HG02588 (cell line): ENCODE measurements around the gene SYNM.
"Not testable (repeated sequence)": the region's sequence is repeated elsewhere in the genome, so short reads cannot be mapped to it uniquely, and the experiment has no call there.

Experiments
- ATAC-seq: cut with Tn5 transposase; IDR thresholded peaks from one replicate; pipeline ENCODE4 v1.9.1; 2021; ENCODE audit warnings: mild to moderate bottlenecking, moderate library complexity; ENCODE audit not compliant: unreplicated experiment

The SYNM gene, protein sequence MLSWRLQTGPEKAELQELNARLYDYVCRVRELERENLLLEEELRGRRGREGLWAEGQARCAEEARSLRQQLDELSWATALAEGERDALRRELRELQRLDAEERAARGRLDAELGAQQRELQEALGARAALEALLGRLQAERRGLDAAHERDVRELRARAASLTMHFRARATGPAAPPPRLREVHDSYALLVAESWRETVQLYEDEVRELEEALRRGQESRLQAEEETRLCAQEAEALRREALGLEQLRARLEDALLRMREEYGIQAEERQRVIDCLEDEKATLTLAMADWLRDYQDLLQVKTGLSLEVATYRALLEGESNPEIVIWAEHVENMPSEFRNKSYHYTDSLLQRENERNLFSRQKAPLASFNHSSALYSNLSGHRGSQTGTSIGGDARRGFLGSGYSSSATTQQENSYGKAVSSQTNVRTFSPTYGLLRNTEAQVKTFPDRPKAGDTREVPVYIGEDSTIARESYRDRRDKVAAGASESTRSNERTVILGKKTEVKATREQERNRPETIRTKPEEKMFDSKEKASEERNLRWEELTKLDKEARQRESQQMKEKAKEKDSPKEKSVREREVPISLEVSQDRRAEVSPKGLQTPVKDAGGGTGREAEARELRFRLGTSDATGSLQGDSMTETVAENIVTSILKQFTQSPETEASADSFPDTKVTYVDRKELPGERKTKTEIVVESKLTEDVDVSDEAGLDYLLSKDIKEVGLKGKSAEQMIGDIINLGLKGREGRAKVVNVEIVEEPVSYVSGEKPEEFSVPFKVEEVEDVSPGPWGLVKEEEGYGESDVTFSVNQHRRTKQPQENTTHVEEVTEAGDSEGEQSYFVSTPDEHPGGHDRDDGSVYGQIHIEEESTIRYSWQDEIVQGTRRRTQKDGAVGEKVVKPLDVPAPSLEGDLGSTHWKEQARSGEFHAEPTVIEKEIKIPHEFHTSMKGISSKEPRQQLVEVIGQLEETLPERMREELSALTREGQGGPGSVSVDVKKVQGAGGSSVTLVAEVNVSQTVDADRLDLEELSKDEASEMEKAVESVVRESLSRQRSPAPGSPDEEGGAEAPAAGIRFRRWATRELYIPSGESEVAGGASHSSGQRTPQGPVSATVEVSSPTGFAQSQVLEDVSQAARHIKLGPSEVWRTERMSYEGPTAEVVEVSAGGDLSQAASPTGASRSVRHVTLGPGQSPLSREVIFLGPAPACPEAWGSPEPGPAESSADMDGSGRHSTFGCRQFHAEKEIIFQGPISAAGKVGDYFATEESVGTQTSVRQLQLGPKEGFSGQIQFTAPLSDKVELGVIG (N-terminal part only)

DNA sequence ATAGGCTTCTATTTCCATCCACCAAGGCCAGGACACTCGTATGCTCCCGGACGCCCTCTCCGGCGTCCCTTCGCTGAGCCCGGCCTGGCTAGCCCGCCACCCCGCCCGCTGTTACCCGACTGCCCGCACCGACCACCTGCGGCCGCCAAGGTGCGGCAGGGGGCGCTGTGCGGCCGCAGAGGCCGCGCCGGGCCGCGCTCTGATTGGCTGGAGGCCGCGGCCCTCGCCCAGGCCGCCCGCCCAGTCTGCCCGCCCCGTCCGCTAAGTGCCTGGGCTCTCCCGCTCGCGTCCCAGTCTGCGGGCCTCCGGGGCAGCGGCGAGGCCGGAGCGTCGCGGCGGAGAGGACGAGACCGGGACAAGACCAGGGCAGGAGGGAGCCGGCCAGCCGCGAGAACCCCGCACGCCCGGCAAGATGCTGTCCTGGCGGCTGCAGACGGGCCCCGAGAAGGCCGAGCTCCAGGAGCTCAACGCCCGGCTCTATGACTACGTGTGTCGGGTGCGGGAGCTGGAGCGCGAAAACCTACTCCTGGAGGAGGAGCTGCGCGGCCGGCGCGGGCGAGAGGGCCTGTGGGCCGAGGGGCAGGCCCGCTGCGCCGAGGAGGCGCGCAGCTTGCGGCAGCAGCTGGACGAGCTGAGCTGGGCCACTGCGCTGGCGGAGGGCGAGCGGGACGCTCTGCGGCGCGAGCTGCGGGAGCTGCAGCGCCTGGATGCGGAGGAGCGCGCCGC, at the start of gene SYNM:
TSS of gene SYNM (plus strand) at position 293 of the 726 bp plus-strand sequence. CDS start at position 413, 120 bp downstream.
- peak; percentile 71 for ATAC-seq

DNA sequence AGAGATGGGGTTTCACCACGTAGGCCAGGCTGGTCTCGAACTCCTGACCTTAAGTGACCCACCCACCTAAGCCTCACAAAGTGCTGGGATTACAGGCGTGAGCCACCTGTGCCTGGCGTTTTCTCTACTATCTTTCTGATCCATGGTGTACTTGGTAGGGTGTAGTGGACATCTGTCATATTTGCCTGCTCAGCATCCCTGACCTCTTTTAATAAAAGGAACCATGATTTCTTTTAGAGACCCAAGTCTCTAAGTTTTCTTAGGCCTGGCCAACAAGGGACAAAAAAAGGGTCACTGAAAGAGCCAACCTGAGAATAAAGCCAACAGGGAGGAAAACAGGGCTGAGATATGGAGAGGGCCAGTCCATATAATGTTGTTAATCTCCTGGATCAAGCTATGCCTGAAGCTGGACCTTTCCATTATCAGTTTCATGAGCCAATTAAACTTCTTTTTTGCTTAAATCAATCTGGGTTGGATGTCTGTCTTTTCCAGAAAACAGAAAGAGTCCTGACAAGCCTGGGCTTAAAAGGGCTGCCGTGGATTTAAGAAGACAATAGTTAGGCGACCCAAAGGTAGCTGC, 49.2 kb upstream of the SYNM start:
- ATAC-seq = no peak

DNA sequence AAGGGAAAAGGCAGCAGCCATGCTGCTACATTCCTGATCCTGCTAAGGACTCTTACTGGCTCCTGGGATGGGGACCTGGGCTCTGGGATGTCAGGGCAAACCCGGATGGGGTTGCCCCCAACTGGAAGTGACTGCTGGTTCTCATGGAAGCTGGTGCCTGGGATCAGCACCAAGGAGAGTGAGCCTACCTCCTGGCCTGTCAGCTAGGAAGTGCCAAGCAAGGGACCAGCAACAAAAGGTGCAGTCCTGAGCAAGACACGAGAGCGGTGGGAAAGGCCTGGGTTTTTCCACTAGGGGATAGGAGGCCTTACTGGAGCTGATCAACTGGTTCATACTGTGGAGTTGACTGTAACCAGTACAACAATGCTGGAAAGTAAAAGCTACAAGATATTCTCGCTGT, 47.9 kb upstream of the SYNM start:
- no peak for ATAC-seq

DNA sequence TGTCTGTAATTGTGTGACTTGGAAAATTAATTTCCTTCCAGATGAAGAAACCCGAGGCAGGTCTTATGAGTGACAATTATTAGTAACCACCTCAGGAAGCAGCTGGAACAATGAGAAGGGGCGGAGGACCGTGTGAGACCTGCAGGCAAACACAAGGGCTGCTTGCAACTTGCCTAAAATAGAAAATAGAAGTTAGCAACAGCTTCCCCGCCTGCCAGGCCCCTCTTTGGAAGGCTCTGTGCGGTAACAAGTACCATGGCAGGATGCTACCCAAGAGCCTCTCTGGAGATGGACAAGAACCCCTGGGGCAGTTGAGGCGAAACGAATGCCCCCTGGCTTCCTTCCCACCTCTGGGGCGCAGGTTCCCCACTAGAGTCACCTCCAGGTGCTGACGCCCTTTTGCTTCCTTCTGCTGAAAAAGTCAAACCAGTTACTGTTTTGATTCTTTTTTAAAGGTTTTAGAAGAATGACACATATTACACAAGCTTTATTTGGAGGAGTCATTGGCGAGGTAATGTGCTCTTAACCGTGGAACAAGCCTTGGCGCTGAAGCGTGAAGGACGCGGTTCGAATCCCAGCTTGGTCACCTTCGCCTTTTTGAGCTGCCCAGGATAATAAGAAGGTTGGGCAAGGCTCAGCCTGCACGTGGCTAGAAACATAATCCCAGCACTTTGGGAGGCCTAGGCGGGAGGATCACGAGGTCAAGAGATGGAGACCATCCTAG, 47.0 kb upstream of the SYNM start:
- no peak for ATAC-seq

DNA sequence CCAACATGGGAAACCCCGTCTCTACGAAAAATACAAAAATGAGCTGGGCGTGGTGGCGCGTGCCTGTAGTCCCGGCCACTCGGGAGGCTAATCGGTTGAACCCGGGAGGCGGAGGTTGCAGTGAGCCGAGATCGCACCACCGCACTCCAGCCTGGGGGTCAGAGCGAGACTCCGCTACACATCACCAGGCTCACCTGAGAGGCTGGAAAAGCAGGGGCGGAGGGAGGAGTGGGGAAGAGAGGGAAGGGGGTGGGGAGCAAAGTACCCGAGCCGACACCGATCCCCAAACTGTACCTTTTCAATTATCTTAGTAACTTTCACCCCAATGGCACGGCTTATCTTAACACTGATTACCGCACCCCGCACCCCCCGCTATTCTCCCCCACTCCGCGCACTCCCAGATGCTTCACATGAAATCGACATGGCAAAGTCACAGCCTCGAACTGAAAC, 46.4 kb upstream of the SYNM start:
- ATAC-seq = no peak

DNA sequence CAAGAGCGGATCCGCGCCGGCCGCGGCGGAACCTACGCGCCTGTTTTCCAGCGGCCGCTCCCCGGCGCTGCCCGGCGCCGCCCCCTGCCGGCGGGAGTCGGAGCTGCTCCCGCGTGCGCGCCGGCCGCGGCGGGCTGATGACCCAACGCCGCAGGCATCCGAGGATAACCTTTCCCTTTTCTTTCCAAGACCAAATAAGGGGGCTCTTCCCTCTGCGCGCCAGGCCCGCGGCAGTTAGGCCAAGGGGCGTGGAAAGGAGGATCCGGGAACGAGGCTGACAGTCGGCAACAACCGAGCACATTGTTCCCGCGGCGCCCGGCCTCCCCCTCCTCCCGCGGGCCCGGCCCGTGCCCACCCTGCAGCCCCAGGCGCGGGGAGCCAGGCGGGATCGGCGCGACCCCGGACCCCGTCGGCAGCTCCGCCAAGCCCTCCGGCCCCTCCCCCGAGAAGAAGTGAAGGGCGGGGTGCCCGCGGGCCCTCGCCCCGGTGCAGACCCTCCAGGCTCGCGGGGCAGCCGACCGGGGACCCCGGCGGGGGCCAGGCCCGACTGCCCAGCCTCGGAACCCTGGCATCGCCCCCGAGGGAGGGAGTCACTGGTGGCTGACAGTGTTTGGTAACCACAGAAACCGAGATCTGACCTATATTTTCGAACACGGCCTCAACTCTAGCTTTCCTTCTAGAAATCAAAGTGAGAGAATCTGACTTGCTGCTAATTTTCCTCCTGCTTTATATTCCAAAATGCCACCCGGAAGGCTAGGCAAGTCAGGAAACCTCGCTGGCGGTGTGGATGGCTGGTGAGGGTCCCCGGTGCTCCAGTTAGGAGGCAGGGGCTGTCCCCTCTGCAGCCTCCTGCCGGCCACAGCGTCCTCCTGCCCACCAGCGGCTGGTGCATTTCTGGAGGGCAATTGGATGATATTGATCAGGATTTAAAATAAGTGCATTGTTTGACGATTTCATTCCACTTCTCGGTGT, 45.6 kb upstream of the SYNM start:
- ATAC-seq = peak; percentile 61

DNA sequence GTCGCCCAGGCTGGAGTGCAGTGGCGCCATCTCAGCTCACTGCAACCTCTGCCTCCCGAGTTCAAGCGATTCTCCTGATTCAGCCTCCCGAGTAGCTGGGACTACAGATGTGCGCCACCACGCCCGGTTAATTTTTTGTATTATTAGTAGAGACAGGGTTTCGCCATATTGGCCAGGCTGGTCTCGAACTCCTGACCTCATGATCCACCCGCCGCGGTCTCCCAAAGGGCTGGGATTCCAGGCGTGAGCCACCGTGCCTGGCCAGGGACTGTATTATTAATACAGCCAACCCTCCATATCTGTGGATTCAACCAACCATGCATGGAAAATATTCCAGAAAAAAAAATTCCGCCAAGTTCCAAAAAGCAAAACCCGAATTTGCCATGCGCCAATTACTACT, 44.7 kb upstream of the SYNM start:
- ATAC-seq = not testable (repeated sequence)

DNA sequence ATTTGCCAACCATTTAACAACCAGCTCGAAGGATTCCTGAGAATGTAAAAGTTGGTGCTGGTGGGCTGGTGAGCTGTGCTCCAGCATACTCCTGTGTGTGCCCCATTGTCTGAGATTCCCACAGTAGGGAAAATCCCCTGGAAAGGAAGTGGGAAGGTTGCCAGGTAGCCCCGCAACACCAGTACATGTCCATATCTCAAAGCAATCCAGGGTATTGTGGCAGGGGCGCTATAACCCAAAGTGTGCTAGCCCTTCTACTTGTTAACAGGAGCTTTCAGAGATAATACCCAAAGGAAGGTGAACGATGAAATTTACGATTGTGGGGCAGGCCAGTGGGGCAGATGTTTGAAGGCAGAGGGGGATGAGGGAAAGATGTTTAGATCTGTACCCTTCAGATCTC, 42.7 kb upstream of the SYNM start:
- no peak for ATAC-seq

DNA sequence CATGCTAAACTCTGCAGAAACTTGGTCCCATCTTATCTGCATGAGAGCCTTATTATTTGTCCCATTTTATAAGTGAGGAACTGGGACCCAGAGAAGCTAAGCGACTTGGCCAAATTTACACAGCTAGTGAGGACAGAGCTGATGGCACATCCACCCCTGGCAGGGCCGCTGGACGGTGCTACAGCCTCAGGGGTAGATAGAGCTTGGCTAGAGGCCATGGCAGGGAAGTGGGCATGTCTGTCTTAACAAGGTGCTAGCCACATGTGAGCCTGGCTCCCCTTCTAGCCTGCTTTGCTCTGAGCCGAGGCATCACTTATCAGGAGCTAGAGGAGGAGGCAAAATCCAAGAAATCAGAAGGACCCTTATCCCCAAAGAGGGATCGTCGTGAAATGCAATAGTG, 36.7 kb upstream of the SYNM start:
- ATAC-seq = no peak

DNA sequence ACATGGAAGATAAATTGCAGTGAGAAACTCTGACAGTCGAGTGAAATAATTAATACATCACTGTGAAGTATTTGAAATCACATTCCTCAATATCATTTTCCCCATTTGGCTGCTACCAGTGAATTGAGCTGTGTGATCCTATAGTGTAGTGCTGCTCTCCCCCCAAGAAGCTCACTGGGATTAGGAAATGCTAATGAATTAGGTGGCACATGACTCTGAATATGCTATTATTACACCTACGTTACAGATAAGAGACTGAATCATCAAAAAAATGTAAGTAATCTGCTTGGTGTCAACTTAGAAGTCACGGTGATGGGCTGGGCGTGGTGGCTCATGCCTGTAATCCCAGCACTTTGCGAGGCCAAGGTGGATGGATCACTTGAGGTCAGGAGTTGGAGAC, 34.7 kb upstream of the SYNM start:
- no peak for ATAC-seq

DNA sequence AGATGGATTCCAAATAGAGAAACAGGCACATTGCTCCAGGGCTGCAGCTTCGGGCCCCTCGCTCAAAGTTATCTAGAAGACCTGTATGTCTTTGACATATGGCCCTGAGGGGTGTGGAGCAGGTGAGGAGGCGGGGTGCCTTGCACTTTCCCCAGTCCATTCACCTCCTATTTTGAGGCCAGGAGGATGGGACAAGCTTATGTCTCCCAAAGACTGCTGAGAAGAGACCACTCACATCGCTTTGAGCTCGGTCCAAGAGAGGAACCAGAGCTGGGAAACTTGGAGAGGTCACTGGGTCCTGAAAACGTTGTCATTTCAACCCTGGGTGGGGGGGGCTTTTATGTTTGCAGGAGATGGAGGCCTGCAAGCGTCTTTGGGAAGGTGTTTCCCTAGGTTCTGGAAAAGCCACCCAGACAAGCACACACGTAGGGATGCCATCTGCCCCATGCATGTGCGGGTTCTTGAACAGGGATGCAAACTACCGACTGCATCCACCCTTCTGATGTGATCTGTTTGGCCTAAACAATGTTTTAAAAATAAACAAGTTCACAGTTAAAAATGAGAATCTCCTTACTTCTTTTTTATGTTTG, 33.7 kb upstream of the SYNM start:
- no peak for ATAC-seq

DNA sequence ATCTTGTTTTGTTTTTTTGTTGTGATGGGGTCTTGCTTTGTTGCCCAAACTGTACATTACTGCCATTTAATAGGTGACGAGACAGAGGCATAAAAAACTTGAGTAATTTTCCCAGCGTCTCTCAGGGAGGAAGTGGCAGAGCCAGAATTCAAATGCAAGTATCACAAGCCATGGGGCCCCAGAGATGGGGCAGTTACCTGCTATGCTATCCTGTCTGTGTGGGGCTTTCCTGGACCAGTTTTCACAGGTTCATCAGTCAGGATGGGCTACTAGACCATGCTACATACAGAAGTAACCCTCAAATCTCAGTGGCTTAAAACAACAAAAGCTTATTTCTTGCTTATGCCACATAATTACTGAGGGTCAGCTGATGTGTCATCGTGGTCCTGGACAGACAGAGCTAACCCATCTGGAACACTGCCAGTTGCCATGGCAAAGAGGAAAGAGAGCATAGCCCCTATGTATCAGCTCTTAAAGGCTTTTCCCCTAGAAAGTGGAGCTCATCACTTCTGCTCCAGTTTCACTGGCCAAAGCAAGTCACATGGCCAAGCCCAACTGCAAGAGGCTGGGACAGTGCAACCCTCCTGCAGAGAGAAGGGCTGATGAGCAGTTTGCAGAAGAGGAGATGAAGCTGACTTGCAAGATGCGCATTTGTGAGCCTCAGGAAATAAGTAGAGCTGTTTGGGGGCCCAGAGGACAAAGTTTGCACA, 31.7 kb upstream of the SYNM start:
- ATAC-seq = peak; percentile 52

DNA sequence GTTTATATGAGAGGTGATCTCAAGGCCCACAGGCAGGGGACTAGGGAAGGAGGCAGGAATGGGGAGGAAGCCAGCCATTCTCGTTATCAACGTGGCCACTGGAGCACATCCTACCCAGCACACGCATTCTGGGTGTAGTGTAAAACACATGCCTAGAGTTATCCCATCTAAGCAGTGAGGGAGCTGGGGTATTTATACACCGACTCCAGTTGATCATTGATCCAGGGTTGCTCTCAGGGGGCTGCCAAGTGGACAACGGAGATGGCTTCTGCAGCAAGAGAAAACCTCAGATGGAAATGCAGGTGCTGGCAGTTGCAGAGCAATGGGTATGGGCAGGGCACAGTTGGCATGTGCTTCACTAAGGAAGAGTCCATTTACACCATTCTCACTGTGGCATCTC, 30.4 kb upstream of the SYNM start:
- ATAC-seq = no peak

DNA sequence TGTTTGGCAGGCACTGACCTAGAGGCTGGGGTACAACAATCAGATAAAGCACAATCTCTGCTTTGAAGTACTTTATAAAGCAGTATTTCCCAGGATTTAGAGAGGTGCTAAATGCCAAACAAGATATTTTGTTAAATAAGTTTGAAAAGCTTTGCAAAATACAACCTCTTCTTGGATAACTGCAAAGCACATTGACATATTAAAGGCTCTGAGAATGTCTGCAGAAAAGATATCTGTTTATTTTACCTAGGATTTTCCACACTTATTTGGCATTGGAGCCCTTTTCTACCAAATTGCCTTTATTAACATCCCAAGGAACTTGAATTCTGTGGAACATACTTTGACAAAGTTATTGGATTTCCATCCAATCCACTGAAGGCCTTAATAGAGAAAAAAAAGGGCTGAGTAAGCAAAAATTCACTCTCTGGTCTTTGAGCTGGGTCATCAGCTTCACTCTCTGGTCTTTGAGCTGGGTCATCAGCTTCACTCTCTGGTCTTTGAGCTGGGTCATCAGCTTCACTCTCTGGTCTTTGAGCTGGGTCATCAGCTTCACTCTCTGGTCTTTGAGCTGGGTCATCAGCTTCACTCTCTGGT, 29.7 kb upstream of the SYNM start:
- not testable (repeated sequence) for ATAC-seq

DNA sequence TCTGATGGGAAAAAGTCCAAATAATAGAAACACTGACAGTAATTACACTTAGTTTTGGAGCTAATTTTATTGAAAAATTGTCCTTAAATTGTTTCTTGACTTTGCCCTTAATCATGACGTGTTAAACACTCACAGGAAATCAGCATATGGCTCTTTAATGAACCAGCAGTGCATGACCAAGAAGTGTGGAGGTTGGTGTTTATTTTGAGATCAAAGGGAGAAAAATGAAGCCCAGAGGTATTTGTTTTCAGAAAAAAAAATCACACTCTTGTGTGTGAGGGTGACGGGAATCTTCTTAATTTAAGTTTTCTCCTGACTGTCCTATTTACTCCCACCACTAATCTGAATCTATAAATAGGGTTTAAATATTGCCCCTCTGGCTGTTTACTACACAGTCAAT, 28.8 kb upstream of the SYNM start:
- no peak for ATAC-seq

DNA sequence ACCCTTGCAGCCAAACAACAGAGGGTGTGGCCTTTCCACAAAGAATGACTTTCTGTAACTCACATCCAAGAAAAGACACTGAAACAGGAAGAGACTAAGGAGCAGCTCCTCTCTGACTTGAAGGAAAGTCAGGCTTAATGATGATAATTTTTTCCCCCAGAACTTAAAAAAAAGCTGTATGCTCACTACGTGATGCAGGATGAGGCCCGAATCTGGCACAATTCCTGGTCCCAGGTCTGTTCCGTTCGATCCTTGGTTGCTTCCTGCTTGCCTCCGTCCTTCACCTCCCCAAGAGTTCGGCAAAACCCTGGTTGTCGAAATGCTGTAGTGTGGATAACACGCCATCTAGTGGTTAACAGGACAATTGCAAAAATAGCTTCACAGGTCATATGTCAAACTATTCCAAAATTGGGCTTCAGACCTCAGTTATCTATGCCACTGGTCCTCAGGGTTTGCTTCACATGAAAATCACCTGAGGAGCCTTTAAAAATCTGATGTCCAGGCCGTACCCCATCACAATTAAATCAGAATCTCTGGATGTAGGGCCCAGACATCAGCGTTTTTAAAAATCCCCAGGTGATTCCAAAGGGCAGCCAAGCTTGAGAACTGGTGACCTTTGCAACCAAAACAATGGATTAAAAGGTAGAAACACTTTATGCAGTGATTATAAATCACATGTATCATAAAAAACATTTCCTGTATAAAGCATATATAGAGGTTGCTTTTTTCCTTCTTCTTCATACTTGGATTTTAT, 28.1 kb upstream of the SYNM start:
- peak; percentile 74 for ATAC-seq
